NCI-H1417 treated with DMSO at 0.1 percent for 48 hours (cell line): ENCODE data around the gene POU6F2.
"Not testable (repeated sequence)": the region's sequence is repeated elsewhere in the genome, so short reads cannot be mapped to it uniquely, and the experiment has no call there.

Source experiments
- DNase-seq: peaks from one replicate; lab custom pipeline; 2025; lab: John Stamatoyannopoulos, UW

Gene POU6F2

DNA sequence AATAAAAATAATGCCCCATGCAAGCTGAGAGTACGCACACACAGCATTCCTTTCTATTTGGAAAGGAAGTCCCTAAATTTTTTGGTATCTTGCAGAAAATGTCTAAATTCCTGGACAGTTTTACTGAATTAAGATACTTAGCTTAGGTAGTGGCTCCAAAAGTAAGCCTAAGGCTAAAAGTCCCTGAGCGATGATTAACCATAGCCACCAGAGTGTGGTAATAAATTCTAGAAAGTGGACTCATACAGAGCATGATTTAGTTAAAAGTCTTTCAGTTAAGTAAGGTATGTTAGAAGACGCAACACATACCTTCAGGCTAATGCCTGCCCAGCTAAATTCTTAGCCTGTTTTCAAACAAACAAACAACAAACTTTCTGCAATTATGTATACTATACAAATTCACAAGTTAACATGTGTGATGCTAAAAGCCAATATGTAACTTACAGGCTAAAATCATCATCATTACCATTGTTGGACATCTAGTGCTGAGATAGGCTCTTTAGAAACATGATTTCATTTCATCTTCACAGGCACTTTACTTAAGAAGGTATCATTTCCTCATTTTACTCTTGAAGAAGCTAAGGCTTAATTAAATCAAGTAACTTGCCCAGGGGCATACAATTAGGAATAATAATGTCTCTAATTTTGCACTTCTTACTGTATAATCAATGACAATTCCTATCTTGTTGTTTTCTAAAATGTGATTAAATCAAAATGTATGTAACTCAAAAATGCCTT lies 327.1 kb downstream of the POU6F2 start:
- no peak for DNase-seq

DNA sequence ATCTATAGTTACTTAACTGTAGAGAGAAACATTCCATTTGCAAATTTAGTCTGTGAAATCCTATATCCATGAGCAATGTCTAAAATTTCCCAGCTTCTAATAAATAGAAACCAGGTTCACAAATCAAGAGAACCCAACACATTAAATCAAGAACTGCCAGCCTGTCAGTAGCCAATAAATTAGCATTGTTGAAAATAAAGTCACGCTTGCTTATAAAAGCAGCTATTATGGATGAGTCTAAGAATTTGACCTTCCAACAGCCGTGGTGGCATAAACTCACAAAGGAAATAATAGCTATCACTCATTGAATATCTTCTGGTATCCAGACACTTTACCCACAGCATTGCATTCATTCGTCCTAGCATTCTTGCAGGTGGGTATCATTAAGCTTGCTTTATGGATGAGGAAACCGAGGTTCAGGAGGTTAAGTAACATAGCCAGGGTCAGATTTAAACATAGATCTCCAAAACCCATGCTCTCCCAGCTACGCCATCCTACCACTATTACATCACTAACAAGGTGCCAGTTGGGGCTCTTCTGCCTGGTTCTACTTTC lies 328.4 kb downstream of the POU6F2 start:
- no peak for DNase-seq

DNA sequence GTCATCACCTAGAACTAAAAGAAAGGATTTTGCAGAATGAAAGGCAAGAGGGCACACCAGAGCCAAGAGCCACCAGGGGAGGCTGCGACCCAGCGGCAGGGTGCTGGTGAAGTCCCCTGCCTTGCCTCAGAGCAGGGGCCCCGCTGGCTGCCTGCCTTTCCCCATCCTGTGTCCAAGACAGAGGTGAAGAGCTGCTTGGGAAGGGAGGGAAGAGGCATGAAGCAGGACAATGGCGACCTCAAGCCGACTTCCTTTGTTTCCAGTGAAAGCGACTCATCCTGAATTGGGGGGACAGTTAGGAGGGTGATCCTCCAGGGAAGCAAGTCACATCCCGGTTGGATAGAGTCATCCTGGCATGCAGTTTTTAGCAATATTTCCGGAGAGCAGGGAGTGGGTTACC lies 333.0 kb downstream of the POU6F2 start:
- no peak for DNase-seq

DNA sequence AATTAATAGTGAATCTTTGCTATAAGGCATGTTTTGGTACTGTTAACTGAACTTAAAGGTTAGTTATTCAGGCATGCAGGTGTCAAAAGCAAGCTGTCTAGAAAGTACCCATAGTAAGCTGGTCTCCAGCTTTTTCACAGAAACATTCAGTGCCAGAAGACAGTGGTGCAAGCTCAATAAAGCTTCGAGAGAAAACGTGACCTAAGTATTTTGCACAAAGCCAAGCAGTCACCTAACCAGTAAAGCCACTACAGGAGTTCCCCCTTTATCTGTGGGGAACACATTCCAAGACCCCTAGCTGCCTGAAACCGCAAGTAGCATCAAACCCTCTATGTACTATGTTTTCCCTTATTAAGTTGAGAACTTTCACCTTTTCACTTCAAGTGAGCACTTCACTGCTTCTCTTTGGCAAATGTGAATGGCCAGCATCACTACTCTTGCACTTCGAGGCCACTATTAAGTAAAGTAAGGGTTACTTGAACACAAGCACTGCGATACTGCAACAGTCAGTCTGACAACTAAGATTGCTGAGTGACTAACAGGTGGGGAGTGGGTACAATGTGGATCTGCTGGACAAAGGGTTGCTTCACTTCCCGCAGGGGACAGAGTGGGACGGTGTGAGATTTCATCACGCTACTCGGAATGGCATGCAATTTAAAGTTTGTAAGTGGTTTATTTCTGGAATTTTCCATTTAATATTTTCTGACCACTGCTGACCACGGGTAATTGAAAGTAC lies 334.7 kb downstream of the POU6F2 start:
- no peak for DNase-seq

DNA sequence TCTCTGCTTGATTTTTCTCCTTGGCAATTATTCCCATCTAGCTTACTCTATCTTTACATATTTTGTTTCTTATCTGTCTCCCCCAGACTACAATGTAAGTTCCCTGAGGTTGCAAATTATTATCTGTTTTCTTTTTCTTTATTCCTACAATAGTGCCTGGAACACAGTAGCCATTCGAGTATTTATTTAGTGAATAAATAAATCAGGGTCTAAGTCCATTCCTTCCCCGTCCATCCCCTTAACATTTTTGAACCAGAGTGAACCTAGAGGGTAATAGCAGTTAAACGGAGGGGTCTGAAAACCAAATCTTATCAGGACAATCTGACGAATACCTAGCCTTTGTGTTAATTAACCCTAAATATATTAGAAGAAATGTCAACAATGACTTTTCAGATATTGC lies 335.7 kb downstream of the POU6F2 start:
- DNase-seq = no peak

DNA sequence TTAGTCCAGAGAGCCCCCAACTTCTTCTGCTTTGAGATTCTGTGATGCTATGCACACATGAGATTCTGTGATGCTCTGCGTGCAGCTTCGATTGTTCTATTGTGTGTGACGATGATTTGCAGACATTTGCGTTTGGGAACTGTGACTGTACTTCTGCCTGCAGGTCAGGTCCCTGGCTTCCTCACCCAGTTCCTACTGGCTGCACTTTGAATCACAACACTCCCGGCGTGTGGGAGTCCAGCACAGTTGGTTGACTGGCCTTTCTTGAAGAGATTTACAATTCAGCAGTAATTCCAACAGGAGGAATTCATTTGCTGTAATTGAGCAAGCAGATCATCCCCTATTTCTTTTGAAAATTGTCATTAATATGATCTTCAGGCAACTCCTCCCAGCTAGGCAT lies 336.3 kb downstream of the POU6F2 start:
- no peak for DNase-seq

DNA sequence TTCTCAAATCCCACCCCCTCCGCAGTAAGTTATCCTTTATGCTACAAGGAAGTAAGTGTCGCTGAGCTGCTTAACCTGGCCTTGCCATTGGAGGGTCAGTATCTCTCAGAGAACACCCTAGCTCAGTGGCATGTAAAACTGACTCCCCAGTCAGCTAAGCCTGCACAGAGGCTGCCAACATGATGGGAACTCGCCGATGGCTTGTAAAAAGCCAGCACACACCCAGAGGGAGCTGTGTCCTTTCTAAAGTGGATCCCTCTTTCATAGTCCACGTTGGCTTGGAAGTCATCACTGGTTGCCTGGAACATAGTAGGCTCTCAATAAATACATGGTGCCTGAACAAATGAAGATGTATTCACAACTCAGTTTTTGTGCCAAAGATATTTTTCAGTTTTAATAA lies 339.4 kb downstream of the POU6F2 start:
- no peak for DNase-seq

DNA sequence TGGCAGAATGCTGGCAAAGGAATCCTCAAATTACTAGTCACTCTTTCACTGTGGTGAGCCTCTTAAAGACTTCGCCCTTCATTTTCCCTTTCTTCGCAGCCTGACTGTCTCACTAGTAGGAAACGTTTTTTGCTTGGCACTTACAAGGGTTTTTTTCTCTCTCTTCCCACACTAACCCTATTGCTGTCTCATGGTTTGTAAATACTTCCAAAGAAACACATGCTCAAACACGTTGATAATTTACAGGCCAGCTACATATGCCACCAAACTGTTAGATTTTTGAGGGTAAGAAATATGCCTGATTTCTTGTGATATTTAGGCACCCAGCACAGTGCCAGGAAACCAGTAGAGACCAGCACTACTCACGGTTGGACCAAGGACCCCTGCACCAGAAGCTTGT lies 340.2 kb downstream of the POU6F2 start:
- no peak for DNase-seq

DNA sequence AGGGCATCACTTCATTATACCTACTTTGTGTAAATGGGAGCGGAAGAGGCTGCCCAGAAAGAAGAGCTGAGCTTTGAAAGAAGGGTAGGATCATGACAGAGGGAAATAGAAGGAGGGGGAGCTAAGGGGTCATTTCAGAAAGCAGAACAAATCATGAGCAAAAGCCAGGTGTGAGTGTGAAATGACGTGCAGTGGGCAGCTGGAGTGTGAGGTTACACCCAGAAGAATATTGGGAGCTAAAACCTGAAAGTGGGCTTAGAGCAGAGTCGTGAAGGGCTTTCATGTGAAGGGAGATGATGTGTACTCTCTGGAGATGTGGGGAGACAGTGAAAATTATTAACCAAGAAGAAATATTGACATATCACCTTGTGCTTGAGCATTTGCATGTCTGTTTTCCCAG lies 343.5 kb downstream of the POU6F2 start:
- DNase-seq = no peak

DNA sequence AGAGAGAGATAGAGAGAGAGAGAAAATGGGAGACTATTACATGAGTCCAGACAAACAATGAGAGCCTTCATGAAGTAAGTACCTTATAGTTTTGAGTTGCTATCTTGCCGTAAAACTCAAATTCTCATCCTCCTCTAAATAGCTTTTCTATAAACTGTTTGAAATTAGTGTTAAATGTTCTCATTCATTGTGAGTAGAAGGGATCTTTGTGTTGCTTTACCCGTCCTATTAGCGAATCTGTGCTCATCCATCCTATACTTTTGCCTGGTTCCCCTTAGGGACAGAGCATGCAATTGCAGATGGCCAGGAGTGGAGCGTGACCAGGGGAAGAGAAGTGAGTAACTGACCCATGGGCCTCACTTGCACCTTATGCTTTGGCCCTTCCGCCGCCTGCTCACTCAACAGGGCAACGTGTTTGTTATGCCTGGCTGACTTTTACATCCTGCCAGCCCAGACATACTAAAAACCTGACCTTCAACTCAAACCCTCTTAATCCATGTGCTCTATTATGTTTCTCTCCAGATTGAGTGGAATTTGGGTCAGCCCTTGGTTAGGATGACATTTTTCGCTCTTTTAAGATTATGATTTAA lies 344.3 kb downstream of the POU6F2 start:
- DNase-seq = no peak

DNA sequence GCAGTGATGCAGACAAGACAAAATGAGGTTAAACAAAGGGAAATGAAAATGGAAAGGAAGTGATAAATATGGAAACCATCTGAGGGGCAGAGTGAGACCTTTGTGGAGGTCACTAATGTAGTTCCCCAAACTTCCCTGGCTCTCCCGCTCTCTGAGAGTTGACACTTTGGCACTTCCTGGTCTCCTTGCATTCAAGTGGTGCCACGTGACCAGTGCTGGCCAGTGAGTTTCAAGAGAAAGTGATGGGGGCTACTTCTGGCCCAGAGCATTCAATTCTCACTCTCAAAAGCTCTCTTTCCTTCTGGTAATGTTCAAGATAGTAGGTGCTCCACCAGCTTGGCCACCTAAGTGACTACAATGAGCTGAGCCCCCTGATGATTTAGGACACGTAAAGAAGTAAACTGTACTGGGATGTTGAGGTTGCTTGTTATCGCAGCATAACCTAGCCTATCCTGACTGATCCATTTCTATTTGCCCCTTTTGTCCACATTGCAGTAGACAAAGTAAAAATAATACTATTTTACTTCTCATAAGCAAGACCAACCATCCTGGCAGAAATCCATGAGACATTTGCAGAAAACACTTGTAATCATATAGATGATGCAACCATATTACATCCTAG lies 346.5 kb downstream of the POU6F2 start:
- DNase-seq = no peak

DNA sequence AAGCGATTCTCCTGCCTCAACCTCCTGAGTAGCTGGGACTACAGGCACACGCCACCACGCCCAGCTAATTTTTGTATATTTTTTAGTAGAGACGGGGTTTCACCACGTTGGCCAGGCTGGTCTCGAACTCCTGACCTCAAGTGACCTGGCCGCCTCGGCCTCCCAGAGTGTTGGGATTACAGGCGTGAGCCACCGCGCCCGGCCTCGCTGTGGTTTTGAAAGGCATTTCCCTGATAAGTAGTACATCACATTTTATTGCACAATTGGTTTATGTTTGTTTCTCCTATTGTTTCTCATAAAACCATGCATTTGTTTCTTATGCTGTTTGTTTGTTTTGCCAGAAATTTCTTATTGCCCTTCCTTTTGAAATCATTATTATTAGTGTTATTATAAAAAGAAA lies 353.9 kb downstream of the POU6F2 start:
- DNase-seq = not testable (repeated sequence)

DNA sequence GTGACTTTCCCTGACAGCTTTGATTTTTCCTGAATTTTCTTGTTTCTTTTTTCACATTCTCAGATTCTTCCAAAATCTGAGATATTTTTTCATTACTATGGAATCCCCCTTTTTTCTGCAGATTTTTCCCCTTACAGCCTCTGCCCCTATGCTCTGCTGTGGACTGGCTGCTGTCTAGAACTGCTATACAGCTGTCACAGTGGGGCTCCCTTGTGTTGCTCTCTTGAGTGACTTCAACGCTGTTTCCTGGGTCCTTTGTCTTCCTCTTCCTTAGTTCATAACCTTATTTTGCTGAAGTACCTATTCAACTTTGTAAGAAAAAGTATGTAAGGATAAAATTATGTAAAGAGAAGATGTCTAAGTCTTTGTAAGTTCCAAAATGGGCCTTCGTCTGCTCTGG lies 354.4 kb downstream of the POU6F2 start:
- no peak for DNase-seq

DNA sequence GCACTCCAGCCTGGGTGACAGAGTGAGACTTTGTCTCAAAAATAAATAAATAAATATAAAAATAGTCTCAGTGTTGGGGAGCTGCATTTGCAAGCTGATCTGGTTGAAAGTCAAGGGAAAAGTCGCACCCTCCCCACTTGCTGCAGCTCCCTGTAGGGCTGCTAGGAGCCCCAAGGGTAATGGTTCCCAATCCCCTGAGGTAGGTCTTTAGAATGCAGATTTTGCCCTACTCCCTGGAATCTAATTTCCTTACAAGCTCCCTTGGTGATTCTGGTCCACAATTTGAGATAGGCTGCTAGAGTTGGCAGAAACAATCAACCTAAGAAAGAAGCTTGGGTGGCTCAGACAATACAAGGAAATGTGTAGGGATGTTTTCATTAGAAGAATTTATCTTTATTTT lies 356.0 kb downstream of the POU6F2 start:
- DNase-seq = no peak

DNA sequence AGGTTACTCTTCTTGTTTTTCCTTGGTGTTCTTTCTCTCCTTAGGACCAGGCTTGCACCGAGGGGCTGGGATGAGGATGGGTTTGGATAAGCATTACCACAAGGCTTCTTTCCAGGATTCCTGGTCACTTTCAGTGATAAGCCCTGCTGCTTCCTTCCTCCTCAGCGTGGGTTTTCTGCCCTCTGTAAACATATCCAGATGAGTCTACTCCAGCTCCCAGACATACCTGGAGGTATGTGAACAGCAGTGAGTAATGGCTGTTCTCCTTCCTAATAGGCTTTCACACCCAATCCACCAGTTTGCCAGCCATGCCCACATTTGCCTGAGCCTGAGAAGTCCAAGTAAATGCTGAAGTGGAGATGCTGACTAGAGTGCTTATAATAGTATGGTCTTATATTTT lies 358.7 kb downstream of the POU6F2 start:
- DNase-seq = no peak

DNA sequence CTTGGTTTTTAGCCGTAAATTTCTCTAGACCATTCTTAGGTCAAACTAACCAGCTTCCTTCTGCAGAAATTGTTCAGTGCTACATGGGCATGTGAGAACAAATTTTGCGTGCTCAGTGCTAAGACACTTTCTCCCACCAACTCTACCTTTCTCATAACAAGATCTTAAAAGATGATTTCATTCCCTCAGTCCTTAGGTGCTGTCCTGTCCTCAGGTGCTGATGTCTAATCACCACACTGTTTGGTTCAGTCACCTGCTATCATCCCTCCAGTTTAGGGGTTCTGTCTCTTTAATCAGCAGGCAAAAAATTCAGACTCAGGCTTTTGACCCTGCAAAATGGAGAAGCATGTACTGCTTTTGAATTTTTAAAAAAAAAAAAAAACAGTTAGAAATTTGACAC lies 361.0 kb downstream of the POU6F2 start:
- DNase-seq = no peak

DNA sequence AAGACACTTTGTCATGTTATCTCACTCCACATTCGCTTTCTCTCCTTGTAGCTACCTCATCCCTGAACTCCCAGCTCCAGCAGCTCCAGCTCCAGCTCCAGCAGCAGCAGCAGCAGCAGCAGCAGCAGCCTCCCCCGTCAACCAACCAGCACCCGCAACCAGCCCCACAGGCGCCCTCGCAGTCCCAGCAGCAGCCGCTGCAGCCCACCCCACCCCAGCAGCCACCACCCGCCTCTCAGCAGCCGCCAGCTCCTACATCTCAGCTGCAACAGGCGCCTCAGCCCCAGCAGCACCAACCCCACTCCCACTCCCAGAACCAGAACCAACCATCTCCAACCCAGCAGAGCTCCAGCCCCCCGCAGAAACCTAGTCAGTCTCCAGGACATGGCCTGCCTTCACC lies 361.9 kb downstream of the POU6F2 start:
- no peak for DNase-seq

DNA sequence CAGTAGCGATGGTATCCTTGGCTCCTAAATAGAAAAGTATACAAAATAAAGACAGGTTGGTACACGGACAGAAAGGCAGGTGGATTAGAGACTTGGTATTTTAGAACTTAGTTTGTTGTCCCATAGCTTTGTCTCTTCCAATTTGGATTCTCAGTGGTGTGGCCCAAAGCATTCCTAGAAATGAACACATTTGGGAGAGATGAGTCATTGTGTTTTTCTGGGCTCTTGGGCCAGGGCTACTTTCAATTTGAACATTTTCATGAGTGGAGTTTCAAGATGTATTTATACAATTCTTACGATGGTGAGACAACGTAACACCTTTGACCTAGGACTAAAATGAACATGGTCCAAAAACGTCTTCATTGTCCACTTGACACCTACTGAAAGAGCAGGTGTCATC lies 363.4 kb downstream of the POU6F2 start:
- no peak for DNase-seq

DNA sequence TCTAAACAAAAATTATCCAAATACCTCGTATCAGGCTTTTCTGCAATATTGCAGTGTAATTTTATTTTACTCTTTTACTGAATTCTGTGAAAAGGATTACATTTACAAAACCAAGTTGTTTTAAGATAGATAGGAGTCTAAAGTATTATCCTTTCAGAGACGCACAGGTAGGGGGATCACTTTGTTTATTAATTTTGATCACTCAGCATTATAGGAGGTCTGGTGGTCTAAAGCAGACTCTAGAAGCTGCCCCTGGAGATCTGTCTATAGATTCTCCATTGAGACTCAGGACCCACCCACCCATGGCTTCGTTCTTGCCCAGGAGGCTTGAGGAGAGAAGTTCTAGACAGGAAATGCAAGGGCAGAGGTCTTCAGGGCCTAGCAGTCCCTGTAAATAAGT lies 365.1 kb downstream of the POU6F2 start:
- no peak for DNase-seq

DNA sequence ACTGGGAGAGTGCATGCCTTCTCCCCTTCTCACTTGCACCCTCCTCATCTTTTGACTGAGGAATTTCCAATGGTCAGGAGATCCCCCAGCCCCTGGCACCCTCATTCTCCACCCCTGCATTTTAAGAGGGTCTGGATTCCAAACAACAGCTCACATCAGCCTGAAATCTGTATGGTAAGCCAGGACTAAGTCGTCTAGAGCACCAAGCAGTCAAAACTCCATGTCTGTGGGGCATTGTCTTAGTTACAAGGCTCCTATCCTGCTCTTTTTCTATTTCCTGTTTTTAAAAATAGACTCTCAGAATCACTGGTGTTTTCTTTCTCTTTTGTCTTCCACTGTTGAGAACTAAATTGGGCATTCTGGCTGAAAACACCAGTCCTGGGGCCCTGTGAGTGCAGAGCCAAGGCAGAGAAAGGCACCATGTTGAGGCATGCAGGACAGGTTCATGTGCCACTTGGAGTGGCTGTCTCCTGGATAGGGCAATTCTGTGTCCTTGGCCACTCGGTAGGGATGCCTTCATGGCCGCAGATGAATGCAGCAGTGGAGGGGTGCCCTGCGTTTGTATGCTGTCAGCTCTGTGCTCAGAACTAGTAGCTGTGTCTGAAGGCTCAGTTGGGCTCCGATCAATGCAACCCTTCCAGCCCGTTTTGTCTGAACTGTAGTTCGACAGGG lies 371.9 kb downstream of the POU6F2 start:
- DNase-seq = no peak

DNA sequence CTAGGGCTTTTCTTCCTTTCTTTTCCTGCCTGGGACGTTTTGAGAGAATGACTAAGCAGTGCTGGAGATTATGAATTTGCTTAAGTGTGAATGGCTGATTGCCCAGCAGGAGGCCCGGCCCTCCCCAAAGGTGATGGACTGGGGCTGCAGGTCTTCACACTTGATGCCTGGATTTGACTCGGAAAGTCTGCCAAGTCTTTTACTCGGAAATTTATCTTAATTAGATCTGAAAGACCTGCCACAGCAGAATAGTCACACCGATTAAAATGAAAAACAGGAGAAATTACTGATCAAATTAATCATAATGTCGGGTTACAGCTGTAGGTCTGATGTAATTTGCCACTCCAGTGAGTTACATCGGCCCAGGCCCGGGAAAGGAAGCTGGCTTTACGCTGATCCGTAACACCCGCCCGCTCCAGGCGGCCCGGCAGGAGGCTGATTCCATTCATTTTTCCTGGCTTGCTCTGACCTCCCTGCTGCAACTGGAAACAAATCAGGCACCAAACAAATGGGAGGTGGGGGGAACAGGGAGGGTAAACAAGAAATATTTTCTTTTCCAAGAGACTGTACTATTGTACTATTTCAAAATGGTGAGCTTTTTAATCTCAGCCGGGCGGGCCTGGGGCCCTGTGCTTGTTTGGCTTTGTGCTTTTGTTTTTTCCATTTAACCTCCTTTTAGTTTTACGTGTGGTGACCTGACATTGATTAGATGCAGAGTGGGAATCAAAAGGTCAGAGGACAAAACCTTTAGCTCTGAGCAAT lies 376.1 kb downstream of the POU6F2 start:
- DNase-seq = peak; percentile 17
